Natural killer cell treated with Interleukin-12 subunit alpha and Interleukin-12 subunit beta and Interleukin-15 and Interleukin-18, amount 100 ng/mL, for 72 hours (primary cell): ENCODE results near the gene PDPK1. TPM values are rescaled to one million over a fixed set of nuclear protein-coding genes. Genes with fewer than 3 reads are reported as not detected.

Experiments
- ATAC-seq, 2 donors: fragments of 150-1000 bp; cut with Tn5 transposase in 1 of 2; sonication (Bioruptor Pico), chemical (Tn5 transposase) in 1 of 2; 2 replicates each; pipeline ENCODE4 v1.10.0; 2021
- DNase-seq: peaks from one replicate; pipeline ENCODE4 v3.0.0; 2022; ENCODE audit warnings: low spot score
- H3K27ac Mint-ChIP-seq, 2 donors: 1 replicate in 1 of 2; 2 replicates in 1 of 2; pipeline ENCODE4 v1.8.0; 2022; ENCODE audit warnings: mixed read lengths in 2 of 2, mild to moderate bottlenecking in 1 of 2, moderate library complexity in 1 of 2
- H3K27me3 Mint-ChIP-seq, 2 donors: 1 replicate in 1 of 2; 2 replicates in 1 of 2; pipeline ENCODE4 v1.8.0; 2022; ENCODE audit warnings: mixed read lengths in 2 of 2
- H3K36me3 Mint-ChIP-seq: one replicate; pipeline ENCODE4 v1.8.0; 2022; ENCODE audit warnings: mixed read lengths
- H3K4me1 Mint-ChIP-seq, 2 donors: 1 replicate in 1 of 2; 2 replicates in 1 of 2; pipeline ENCODE4 v1.8.0; 2022; ENCODE audit warnings: low read depth in 2 of 2, mixed read lengths in 2 of 2, mild to moderate bottlenecking in 1 of 2
- H3K4me3 Mint-ChIP-seq: one replicate; pipeline ENCODE4 v1.8.0; 2022; ENCODE audit warnings: mixed read lengths
- H3K9me3 Mint-ChIP-seq: 2 replicates; pipeline ENCODE4 v1.8.0; 2022; ENCODE audit warnings: mixed read lengths
- total RNA-seq, 2 donors: library from RNA; stranded (reverse); gene quantifications; one replicate each; pipeline ENCODE4 v1.2.3, GENCODE V29; 2022

The PDPK1 gene
- total RNA-seq, 2 donors from 2014 or later: 71.3 to 76.8 TPM

- Mint-ChIP-seq H3K9me3 (no peaks in the 10 kb centered on the region), H3K4me1 (no peaks in the 10 kb centered on the region), H3K27ac (no peak overlapping the region), H3K4me3 (no peak overlapping the region), H3K36me3 (no peaks in the 10 kb centered on the region), H3K27me3 (no peaks in the 10 kb centered on the region)
- DNase-seq: no peak
- no peak for ATAC-seq
Observed at GRCh38 chr16:2499890-2500429, 37.9 kb upstream of the PDPK1 start.

- ATAC-seq (no peak), DNase-seq (no peak)
- no peak overlapping the region for H3K4me3 Mint-ChIP-seq
- H3K27me3 Mint-ChIP-seq: no peaks in the 10 kb centered on the region
- no peaks in the 10 kb centered on the region for H3K36me3 Mint-ChIP-seq
- H3K27ac Mint-ChIP-seq: no peak overlapping the region
- H3K9me3 Mint-ChIP-seq: no peaks in the 10 kb centered on the region
- no peaks in the 10 kb centered on the region for H3K4me1 Mint-ChIP-seq
Observed at GRCh38 chr16:2500430-2500917, 37.3 kb upstream of the PDPK1 start.

GRCh38 chr16:2500918-2501750, 36.7 kb upstream of the PDPK1 start:
- H3K27me3 Mint-ChIP-seq: no peaks in the 10 kb centered on the region
- no peaks in the 10 kb centered on the region for H3K9me3 Mint-ChIP-seq
- peak; percentile 81 for DNase-seq
- no peak overlapping the region for H3K4me3 Mint-ChIP-seq
- peak; percentile 85 to 90 for ATAC-seq
- H3K36me3 Mint-ChIP-seq: no peaks in the 10 kb centered on the region
- no peak overlapping the region for H3K27ac Mint-ChIP-seq
- no peaks in the 10 kb centered on the region for H3K4me1 Mint-ChIP-seq

- Mint-ChIP-seq H3K36me3 (no peaks in the 10 kb centered on the region), H3K9me3 (no peaks in the 10 kb centered on the region), H3K4me3 (no peak overlapping the region), H3K27ac (no peak overlapping the region), H3K27me3 (no peaks in the 10 kb centered on the region), H3K4me1 (no peaks in the 10 kb centered on the region)
- no peak for DNase-seq
- ATAC-seq: no peak
Observed at GRCh38 chr16:2501946-2502895, 35.6 kb upstream of the PDPK1 start.

- ATAC-seq (no peak), DNase-seq (no peak)
- no peaks in the 10 kb centered on the region for H3K9me3 Mint-ChIP-seq
- peaks cover 11 to 12% of the 10 kb centered on the region in 2 donors for H3K4me1 Mint-ChIP-seq
- no peaks in the 10 kb centered on the region for H3K27me3 Mint-ChIP-seq
- H3K36me3 Mint-ChIP-seq: no peaks in the 10 kb centered on the region
- H3K4me3 Mint-ChIP-seq: no peak overlapping the region
- H3K27ac Mint-ChIP-seq: no peak overlapping the region
Observed at GRCh38 chr16:2505695-2506094, 32.1 kb upstream of the PDPK1 start.

GRCh38 chr16:2507052-2507659, 30.7 kb upstream of the PDPK1 start:
- H3K9me3 Mint-ChIP-seq: no peaks in the 10 kb centered on the region
- peak in 1 of 2 donors; percentile 11 for ATAC-seq
- H3K4me3 Mint-ChIP-seq: no peak overlapping the region
- no peaks in the 10 kb centered on the region for H3K36me3 Mint-ChIP-seq
- H3K27me3 Mint-ChIP-seq: no peaks in the 10 kb centered on the region
- H3K4me1 Mint-ChIP-seq: peaks cover 13 to 15% of the 10 kb centered on the region in 2 donors
- no peak for DNase-seq
- no peak overlapping the region for H3K27ac Mint-ChIP-seq

GRCh38 chr16:2507665-2508064, 30.2 kb upstream of the PDPK1 start:
- no peak overlapping the region for H3K4me3 Mint-ChIP-seq
- no peaks in the 10 kb centered on the region for H3K9me3 Mint-ChIP-seq
- no peak overlapping the region for H3K27ac Mint-ChIP-seq
- peaks cover 18 to 20% of the 10 kb centered on the region in 2 donors for H3K4me1 Mint-ChIP-seq
- ATAC-seq: no peak
- no peak for DNase-seq
- H3K27me3 Mint-ChIP-seq: no peaks in the 10 kb centered on the region
- H3K36me3 Mint-ChIP-seq: no peaks in the 10 kb centered on the region

- Mint-ChIP-seq H3K27ac (no peak overlapping the region), H3K36me3 (no peaks in the 10 kb centered on the region), H3K27me3 (no peaks in the 10 kb centered on the region), H3K4me1 (peaks cover 24 to 26% of the 10 kb centered on the region in 2 donors), H3K9me3 (no peaks in the 10 kb centered on the region), H3K4me3 (no peak overlapping the region)
- no peak for ATAC-seq
- no peak for DNase-seq
Observed at GRCh38 chr16:2508722-2509400, 29.0 kb upstream of the PDPK1 start.

- no peaks in the 10 kb centered on the region for H3K9me3 Mint-ChIP-seq
- ATAC-seq (no peak), DNase-seq (no peak)
- H3K27ac Mint-ChIP-seq: no peak overlapping the region
- peaks cover 38 to 39% of the 10 kb centered on the region in 2 donors for H3K4me1 Mint-ChIP-seq
- no peaks in the 10 kb centered on the region for H3K27me3 Mint-ChIP-seq
- H3K36me3 Mint-ChIP-seq: no peaks in the 10 kb centered on the region
- no peak overlapping the region for H3K4me3 Mint-ChIP-seq
Observed at GRCh38 chr16:2511128-2511800, 26.6 kb upstream of the PDPK1 start.

- no peak for DNase-seq
- Mint-ChIP-seq H3K27ac (peak overlapping the region; percentile 69 to 76), H3K36me3 (no peaks in the 10 kb centered on the region), H3K4me1 (peaks cover 47 to 48% of the 10 kb centered on the region in 2 donors), H3K27me3 (no peaks in the 10 kb centered on the region), H3K4me3 (peak overlapping the region; percentile 85), H3K9me3 (no peaks in the 10 kb centered on the region)
- ATAC-seq: no peak
Observed at GRCh38 chr16:2511996-2512734, 25.7 kb upstream of the PDPK1 start.

- peaks cover 51 to 52% of the 10 kb centered on the region in 2 donors for H3K4me1 Mint-ChIP-seq
- peak overlapping the region; percentile 69 to 76 for H3K27ac Mint-ChIP-seq
- ATAC-seq: no peak
- no peaks in the 10 kb centered on the region for H3K36me3 Mint-ChIP-seq
- no peaks in the 10 kb centered on the region for H3K27me3 Mint-ChIP-seq
- DNase-seq: no peak
- no peaks in the 10 kb centered on the region for H3K9me3 Mint-ChIP-seq
- peak overlapping the region; percentile 85 for H3K4me3 Mint-ChIP-seq
Observed at GRCh38 chr16:2512735-2513404, 25.0 kb upstream of the PDPK1 start.
